ENCODE results near the gene MROH7. TPM values are rescaled to one million over a fixed set of nuclear protein-coding genes. Genes with fewer than 3 reads are reported as not detected.

The MROH7 gene
- total and polyA plus RNA-seq, 9 of the 15 experiments (the other 6 are each of a cell fraction or from before 2014, with no cell fraction given), result not detected

DNA sequence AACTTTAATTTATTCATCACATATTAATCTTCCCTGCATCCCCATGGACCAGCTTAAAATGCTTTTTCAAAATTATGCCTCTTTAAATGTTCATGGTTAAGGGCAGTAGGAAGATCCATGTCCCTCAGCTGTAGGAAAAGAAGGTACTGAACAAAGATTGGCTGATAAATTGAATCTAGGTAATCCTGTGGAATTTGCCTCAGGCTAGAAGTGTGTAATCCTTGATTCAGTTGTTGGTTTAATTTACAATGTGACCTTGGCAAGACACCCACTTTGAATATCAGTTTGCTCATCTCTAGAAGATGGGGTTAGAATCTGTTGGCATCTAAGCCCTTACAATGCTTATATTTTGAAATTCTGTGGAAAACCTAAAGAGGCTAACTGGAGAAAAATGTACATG lies 80.1 kb downstream of the MROH7 start:
- H3K9ac ChIP-seq (ENCODE audit: insufficient read depth in 1 of 2, low read depth in 2 of 2, low read length in 2 of 2), result no peak overlapping the region
- BruUV-seq (replicated peaks), result no TSS peak
- H3K27me3 ChIP-seq (ENCODE audit: control insufficient read depth in 2 of 2, insufficient read depth in 2 of 2, low read length in 2 of 2), result no peaks in the 10 kb centered on the region
- FAIRE-seq (no peak), DNase-seq (ENCODE audit: extremely low read depth in 1 of 4, low spot score in 3 of 4) (no peak), ATAC-seq (no peak)
- peaks cover 0 to 2% of the 10 kb centered on the region in 2 experiments; a peak in 2 of 5 replicates for H3K4me1 ChIP-seq (replicated peaks in 1 of 2; ENCODE audit: control insufficient read depth in 2 of 2, insufficient read depth in 2 of 2, low read length in 2 of 2)
- no peak overlapping the region for H3K4me2 ChIP-seq (ENCODE audit: insufficient read depth, low read length)
- H3K36me3 ChIP-seq (ENCODE audit: control insufficient read depth, insufficient read depth, low read length), result peaks cover 100% of the 10 kb centered on the region
- POLR2A ChIA-PET, result interaction anchor here (1.3 kb wide), 1 partner anchor 11 kb away, joined by 3 read pairs; no protein-coding TSS in a partner anchor
- no peaks in the 10 kb centered on the region for H3K9me1 ChIP-seq (ENCODE audit: control insufficient read depth, insufficient read depth, low read length)
- H2AFZ ChIP-seq (ENCODE audit: low read depth, low read length), result no peak overlapping the region
- intact Hi-C loops (cut with micrococcal nuclease) (no loop called here), in situ Hi-C loops (cut with MboI) (no loop called here)
- no peaks in the 10 kb centered on the region for H3K9me3 ChIP-seq (replicated peaks; ENCODE audit: control insufficient read depth, insufficient read depth, low read depth, low read length)
- CTCF ChIA-PET (ENCODE audit: low intra/inter-chr PET ratio), result no interaction called here
- no peaks in the 10 kb centered on the region for H4K20me1 ChIP-seq (replicated peaks; ENCODE audit: control insufficient read depth, insufficient read depth, low read length)
- H3K4me3 ChIP-seq, result no peak overlapping the region
- peaks cover 18% of the 10 kb centered on the region for H3K79me2 ChIP-seq (ENCODE audit: control insufficient read depth, insufficient read depth, low read length)
- H3K27ac ChIP-seq (ENCODE audit: extremely low read depth, low read depth, low read length), result no peak overlapping the region
- TF ChIP-seq ZNF140 (CRISPR knock-in tag; IDR thresholded peaks at IDR 0.05) (no peak), BCOR (IDR thresholded peaks at IDR 0.05) (no peak), FOSL1 (tag; conservative IDR thresholded peaks at IDR 0.05) (no peak), ZFP30 (CRISPR knock-in tag; IDR thresholded peaks at IDR 0.05; ENCODE audit: borderline replicate concordance) (no peak), LCOR (CRISPR knock-in tag; IDR thresholded peaks at IDR 0.05) (no peak), STAG1 (CRISPR knock-in tag; IDR thresholded peaks at IDR 0.05; ENCODE audit: borderline replicate concordance) (no peak), SPI1 (IDR thresholded peaks at IDR 0.05; ENCODE audit: borderline replicate concordance, low read depth, low read length) (no peak), RBBP5 (IDR thresholded peaks at IDR 0.05; ENCODE audit: borderline replicate concordance, insufficient read depth, low read length, poor library complexity, severe bottlenecking) (no peak)
- TF ChIP-seq, protein P1, sequence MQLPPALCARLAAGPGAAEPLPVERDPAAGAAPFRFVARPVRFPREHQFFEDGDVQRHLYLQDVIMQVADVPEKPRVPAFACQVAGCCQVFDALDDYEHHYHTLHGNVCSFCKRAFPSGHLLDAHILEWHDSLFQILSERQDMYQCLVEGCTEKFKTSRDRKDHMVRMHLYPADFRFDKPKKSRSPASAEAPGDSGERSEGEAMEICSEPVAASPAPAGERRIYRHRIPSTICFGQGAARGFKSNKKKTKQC (CRISPR knock-in tag; IDR thresholded peaks at IDR 0.05), result no peak
- TF ChIP-seq, protein P2, sequence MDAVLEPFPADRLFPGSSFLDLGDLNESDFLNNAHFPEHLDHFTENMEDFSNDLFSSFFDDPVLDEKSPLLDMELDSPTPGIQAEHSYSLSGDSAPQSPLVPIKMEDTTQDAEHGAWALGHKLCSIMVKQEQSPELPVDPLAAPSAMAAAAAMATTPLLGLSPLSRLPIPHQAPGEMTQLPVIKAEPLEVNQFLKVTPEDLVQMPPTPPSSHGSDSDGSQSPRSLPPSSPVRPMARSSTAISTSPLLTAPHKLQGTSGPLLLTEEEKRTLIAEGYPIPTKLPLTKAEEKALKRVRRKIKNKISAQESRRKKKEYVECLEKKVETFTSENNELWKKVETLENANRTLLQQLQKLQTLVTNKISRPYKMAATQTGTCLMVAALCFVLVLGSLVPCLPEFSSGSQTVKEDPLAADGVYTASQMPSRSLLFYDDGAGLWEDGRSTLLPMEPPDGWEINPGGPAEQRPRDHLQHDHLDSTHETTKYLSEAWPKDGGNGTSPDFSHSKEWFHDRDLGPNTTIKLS (IDR thresholded peaks at IDR 0.05; ENCODE audit: borderline replicate concordance, low read depth), result no peak
- TF ChIP-seq, protein P3, sequence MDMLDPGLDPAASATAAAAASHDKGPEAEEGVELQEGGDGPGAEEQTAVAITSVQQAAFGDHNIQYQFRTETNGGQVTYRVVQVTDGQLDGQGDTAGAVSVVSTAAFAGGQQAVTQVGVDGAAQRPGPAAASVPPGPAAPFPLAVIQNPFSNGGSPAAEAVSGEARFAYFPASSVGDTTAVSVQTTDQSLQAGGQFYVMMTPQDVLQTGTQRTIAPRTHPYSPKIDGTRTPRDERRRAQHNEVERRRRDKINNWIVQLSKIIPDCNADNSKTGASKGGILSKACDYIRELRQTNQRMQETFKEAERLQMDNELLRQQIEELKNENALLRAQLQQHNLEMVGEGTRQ (CRISPR knock-in tag; IDR thresholded peaks at IDR 0.05), result no peak
- TF ChIP-seq, protein P4, sequence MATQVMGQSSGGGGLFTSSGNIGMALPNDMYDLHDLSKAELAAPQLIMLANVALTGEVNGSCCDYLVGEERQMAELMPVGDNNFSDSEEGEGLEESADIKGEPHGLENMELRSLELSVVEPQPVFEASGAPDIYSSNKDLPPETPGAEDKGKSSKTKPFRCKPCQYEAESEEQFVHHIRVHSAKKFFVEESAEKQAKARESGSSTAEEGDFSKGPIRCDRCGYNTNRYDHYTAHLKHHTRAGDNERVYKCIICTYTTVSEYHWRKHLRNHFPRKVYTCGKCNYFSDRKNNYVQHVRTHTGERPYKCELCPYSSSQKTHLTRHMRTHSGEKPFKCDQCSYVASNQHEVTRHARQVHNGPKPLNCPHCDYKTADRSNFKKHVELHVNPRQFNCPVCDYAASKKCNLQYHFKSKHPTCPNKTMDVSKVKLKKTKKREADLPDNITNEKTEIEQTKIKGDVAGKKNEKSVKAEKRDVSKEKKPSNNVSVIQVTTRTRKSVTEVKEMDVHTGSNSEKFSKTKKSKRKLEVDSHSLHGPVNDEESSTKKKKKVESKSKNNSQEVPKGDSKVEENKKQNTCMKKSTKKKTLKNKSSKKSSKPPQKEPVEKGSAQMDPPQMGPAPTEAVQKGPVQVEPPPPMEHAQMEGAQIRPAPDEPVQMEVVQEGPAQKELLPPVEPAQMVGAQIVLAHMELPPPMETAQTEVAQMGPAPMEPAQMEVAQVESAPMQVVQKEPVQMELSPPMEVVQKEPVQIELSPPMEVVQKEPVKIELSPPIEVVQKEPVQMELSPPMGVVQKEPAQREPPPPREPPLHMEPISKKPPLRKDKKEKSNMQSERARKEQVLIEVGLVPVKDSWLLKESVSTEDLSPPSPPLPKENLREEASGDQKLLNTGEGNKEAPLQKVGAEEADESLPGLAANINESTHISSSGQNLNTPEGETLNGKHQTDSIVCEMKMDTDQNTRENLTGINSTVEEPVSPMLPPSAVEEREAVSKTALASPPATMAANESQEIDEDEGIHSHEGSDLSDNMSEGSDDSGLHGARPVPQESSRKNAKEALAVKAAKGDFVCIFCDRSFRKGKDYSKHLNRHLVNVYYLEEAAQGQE (IDR thresholded peaks at IDR 0.05; ENCODE audit: borderline replicate concordance), result no peak
- TF ChIP-seq, protein P4 (CRISPR knock-in tag; IDR thresholded peaks at IDR 0.05; ENCODE audit: low read depth), result no peak
